Panc1 (cell line): ENCODE measurements around the gene PEX19. TPM values are rescaled to one million over a fixed set of nuclear protein-coding genes. Genes with fewer than 3 reads are reported as not detected.

Experiments used
- ATAC-seq: fragments of 200-7000 bp; cut with Tn5 transposase; 2 replicates; pipeline ENCODE4 v1.9.1; 2020; ENCODE audit warnings: mild to moderate bottlenecking, moderate library complexity
- BruUV-seq: library from RNA; stranded (reverse); fragments of 400-500 nt; replicated peaks from 2 replicates; lab custom pipeline; 2021; lab: Mats Ljungman, UMichigan
- CTCF ChIA-PET: fragments of 300-600 bp; sonication (Branson Sonifier 250); formaldehyde crosslinking; loops from one replicate; lab custom pipeline; 2022; ENCODE audit warnings: antibody characterized with exemption; lab: Charles Lee
- POLR2A ChIA-PET: fragments of 300-600 bp; sonication (Branson Sonifier 250); formaldehyde crosslinking; loops from one replicate; lab custom pipeline; 2022; ENCODE audit warnings: antibody characterized with exemption; lab: Charles Lee
- DNase-seq: peaks from one replicate; pipeline ENCODE4 v3.0.0-alpha.2; 2010; ENCODE audit warnings: low read depth, low spot score
- H3K27ac ChIP-seq: 2 replicates; pipeline ENCODE4 v1.5.1; 2011; ENCODE audit warnings: mild to moderate bottlenecking, low read length, inconsistent platforms
- H3K27me3 ChIP-seq: fragments of 200-500 bp; sonication (Bioruptor generic); 2 replicates; pipeline ENCODE4 v1.6.0; 2014; ENCODE audit warnings: low read length, inconsistent platforms; ENCODE audit not compliant: control insufficient read depth, insufficient read depth
- H3K36me3 ChIP-seq: fragments of 200-500 bp; sonication (Bioruptor generic); 2 replicates; pipeline ENCODE4 v1.5.1; 2014; ENCODE audit warnings: inconsistent platforms, mild to moderate bottlenecking, low read length, moderate library complexity; ENCODE audit not compliant: control insufficient read depth, insufficient read depth
- H3K4me1 ChIP-seq: 2 replicates; pipeline ENCODE4 v1.5.1; 2011; ENCODE audit warnings: inconsistent platforms, mild to moderate bottlenecking, low read length, moderate library complexity; ENCODE audit not compliant: control insufficient read depth, insufficient read depth
- H3K4me3 ChIP-seq, 2 experiments: 2 replicates each; pipeline ENCODE4 v1.5.1; 2011 to 2012; ENCODE audit warnings: low read depth in 2 of 2, low read length in 2 of 2, mild to moderate bottlenecking in 2 of 2, inconsistent platforms in 1 of 2, moderate library complexity in 1 of 2
- H3K9me3 ChIP-seq: fragments of 200-500 bp; sonication (Bioruptor generic); 2 replicates; pipeline ENCODE4 v1.5.1; 2014; ENCODE audit warnings: low read depth, mild to moderate bottlenecking, inconsistent platforms, low read length, moderate library complexity; ENCODE audit not compliant: control insufficient read depth, insufficient read depth
- CTCF ChIP-seq: fragments of 450-650 bp; IDR thresholded peaks from 2 replicates; pipeline ENCODE4 v1.5.1; 2017; ENCODE audit warnings: mild to moderate bottlenecking
- POLR2AphosphoS5 ChIP-seq: IDR thresholded peaks from 2 replicates; pipeline ENCODE4 v1.6.1; 2012; ENCODE audit warnings: mild to moderate bottlenecking, low read depth, low read length, moderate library complexity
- REST ChIP-seq, 2 experiments: IDR thresholded peaks; 2 replicates each; pipeline ENCODE4 v1.6.1; 2011 to 2012; ENCODE audit warnings: low read depth in 2 of 2, control low read depth in 1 of 2, low read length in 1 of 2, mild to moderate bottlenecking in 1 of 2, moderate library complexity in 1 of 2; ENCODE audit not compliant: insufficient read depth in 1 of 2
- SIN3A ChIP-seq: IDR thresholded peaks from 2 replicates; pipeline ENCODE4 v1.6.1; 2012; ENCODE audit warnings: low read depth, mild to moderate bottlenecking, low read length, moderate library complexity, borderline replicate concordance; ENCODE audit not compliant: insufficient read depth
- TCF7L2 ChIP-seq: IDR thresholded peaks from 2 replicates; pipeline ENCODE4 v1.6.1; 2011; ENCODE audit warnings: mild to moderate bottlenecking, low read depth, low read length, inconsistent platforms
- in situ Hi-C: cut with HindIII; loops from 2 replicates; pipeline ENCODE4 v1.10.0; 2016; ENCODE audit warnings: low sequenced_read_pairs, low pct_unique_long_range_greater_than_20kb
- intact Hi-C: fragments of 100-400 bp; cut with micrococcal nuclease; formaldehyde crosslinking; loops from one replicate; pipeline ENCODE4 v1.10.0; 2022; ENCODE audit not compliant: unreplicated experiment
- total RNA-seq: library from RNA; stranded (reverse); gene quantifications from one replicate; pipeline ENCODE4 v1.2.1, GENCODE V29; 2021; ENCODE audit not compliant: unreplicated experiment

PEX19 gene
- total RNA-seq, 1 experiment from 2014 or later, result 55.1 TPM

GRCh38 chr1:160260406-160261382 lies 24.2 kb downstream of the PEX19 start:
- ChIA-PET CTCF (no interaction called here), POLR2A (interaction anchor here (1.0 kb wide), 1 partner anchor 25 kb away, joined by 3 read pairs; no protein-coding TSS in a partner anchor)
- no peaks in the 10 kb centered on the region for H3K27me3 ChIP-seq
- no peaks in the 10 kb centered on the region for H3K9me3 ChIP-seq
- H3K36me3 ChIP-seq, result no peaks in the 10 kb centered on the region; the same call in none of the 2 replicates
- peaks cover 29% of the 10 kb centered on the region for H3K4me1 ChIP-seq
- peak overlapping the region; percentile 84 to 96 for H3K4me3 ChIP-seq
- BruUV-seq, result TSS peak; percentile 48
- DNase-seq (no peak), ATAC-seq (no peak)
- no peak for TF ChIP-seq TCF7L2
- TF ChIP-seq CTCF, result no peak
- no peak for TF ChIP-seq POLR2AphosphoS5
- TF ChIP-seq SIN3A, result no peak
- TF ChIP-seq REST (IDR thresholded peaks at IDR 0.05; ENCODE audit: insufficient read depth in 1 of 2, low read depth in 2 of 2, low read length in 1 of 2), result no peak
- in situ Hi-C loops (no loop called here), intact Hi-C loops (no loop called here)
- H3K27ac ChIP-seq, result peak overlapping the region; percentile 98

GRCh38 chr1:160258177-160258798 lies 26.6 kb downstream of the PEX19 start:
- H3K9me3 ChIP-seq, result no peaks in the 10 kb centered on the region
- no peak overlapping the region for H3K4me3 ChIP-seq
- H3K27ac ChIP-seq, result no peak overlapping the region
- no peaks in the 10 kb centered on the region; the same call in none of the 2 replicates for H3K36me3 ChIP-seq
- no peaks in the 10 kb centered on the region for H3K27me3 ChIP-seq
- POLR2A ChIA-PET, result interaction anchor here (0.7 kb wide), 1 partner anchor 28 kb away, joined by 3 read pairs; no protein-coding TSS in a partner anchor
- CTCF ChIA-PET, result no interaction called here
- ATAC-seq (no peak), DNase-seq (no peak)
- H3K4me1 ChIP-seq, result peaks cover 29% of the 10 kb centered on the region
- in situ Hi-C loops (no loop called here), intact Hi-C loops (no loop called here)
- no peak for TF ChIP-seq TCF7L2
- no peak for TF ChIP-seq SIN3A
- no peak for TF ChIP-seq POLR2AphosphoS5
- no TSS peak for BruUV-seq
